ENCODE results near the gene C11orf58.

Gene C11orf58

DNA sequence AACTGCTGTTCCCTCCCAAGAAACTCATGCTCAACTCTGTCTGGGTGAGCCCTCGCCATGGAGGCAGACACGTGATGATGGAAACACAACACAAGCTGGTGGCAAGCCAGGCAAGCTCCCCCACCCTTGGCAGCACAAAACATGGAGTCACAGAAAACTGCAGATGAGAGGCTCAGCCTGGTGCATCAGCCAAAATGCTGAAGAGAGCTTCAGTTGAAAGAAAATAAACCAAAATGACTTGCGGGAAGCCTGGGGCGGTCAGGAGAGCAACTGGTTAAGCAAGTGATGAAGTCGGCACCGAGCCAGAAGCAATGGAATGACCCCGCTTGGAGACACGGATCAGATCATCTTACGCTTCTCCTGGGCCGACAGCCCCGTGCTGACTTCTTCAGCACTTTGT, 68.3 kb downstream of the C11orf58 start:
- TF ChIP-seq, protein P1, sequence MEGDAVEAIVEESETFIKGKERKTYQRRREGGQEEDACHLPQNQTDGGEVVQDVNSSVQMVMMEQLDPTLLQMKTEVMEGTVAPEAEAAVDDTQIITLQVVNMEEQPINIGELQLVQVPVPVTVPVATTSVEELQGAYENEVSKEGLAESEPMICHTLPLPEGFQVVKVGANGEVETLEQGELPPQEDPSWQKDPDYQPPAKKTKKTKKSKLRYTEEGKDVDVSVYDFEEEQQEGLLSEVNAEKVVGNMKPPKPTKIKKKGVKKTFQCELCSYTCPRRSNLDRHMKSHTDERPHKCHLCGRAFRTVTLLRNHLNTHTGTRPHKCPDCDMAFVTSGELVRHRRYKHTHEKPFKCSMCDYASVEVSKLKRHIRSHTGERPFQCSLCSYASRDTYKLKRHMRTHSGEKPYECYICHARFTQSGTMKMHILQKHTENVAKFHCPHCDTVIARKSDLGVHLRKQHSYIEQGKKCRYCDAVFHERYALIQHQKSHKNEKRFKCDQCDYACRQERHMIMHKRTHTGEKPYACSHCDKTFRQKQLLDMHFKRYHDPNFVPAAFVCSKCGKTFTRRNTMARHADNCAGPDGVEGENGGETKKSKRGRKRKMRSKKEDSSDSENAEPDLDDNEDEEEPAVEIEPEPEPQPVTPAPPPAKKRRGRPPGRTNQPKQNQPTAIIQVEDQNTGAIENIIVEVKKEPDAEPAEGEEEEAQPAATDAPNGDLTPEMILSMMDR (conservative IDR thresholded peaks at IDR 0.05), result no peak

DNA sequence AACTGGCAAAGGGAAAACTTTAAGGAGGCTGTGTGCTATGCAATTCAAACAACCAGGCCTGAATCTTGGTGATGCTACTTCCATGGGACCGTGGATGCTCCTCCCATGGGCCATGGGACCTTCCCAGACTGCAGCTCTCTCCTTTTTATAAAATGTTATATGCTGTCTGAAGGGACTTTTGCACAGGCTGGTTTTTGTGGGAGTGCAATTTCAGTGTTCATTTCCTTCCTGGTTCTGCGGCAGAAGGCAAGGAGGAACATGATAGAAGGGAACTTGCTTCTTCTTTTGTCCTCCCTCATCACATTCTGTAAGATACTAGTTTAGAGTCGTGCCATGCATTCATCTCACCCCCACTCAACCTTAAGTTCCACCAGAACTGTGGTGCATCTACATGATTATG, 68.9 kb downstream of the C11orf58 start:
- H3K27ac ChIP-seq, result peak overlapping the region; percentile 46
- TF ChIP-seq, protein P1 (conservative IDR thresholded peaks at IDR 0.05), result no peak

More for the DNA sequence above, 68.3 kb downstream of the C11orf58 start:
- H3K27ac ChIP-seq, result peak overlapping the region; percentile 46

Measured in VCaP (cell line).